ENCODE results near the gene CALD1.

Gene CALD1

GRCh38 chr7:134993877-134994456 lies 214.5 kb downstream of the CALD1 start:
- DNase-seq (ENCODE audit: low read depth in 1 of 2, low spot score in 1 of 2), result no peak
- Histone ChIP-seq H3K27me3 (ENCODE audit: insufficient read depth, poor library complexity, severe bottlenecking) (no peaks in the 10 kb centered on the region), H3K27ac (replicated peaks) (no peak overlapping the region), H3K4me3 (replicated peaks; ENCODE audit: insufficient read depth, low read length) (no peak overlapping the region)
- no peak for TF ChIP-seq SPI1 (IDR thresholded peaks at IDR 0.05; ENCODE audit: borderline replicate concordance, low read depth)
- TF ChIP-seq GABPA (IDR thresholded peaks at IDR 0.05; ENCODE audit: low read depth), result no peak
- TF ChIP-seq CTCF (IDR thresholded peaks at IDR 0.05; ENCODE audit: insufficient read depth, low read length), result no peak
- no peak for TF ChIP-seq REST (IDR thresholded peaks at IDR 0.05; ENCODE audit: insufficient replicate concordance, low read depth)
- TF ChIP-seq POLR2AphosphoS5 (IDR thresholded peaks at IDR 0.05; ENCODE audit: low read depth), result no peak

GRCh38 chr7:134995239-134996096 lies 216.0 kb downstream of the CALD1 start:
- DNase-seq (ENCODE audit: low read depth in 1 of 2, low spot score in 1 of 2), result no peak
- no peaks in the 10 kb centered on the region for H3K27me3 ChIP-seq (ENCODE audit: insufficient read depth, poor library complexity, severe bottlenecking)
- no peak for TF ChIP-seq CTCF (IDR thresholded peaks at IDR 0.05; ENCODE audit: insufficient read depth, low read length)
- no peak overlapping the region for H3K27ac ChIP-seq (replicated peaks)
- H3K4me3 ChIP-seq (replicated peaks; ENCODE audit: insufficient read depth, low read length), result no peak overlapping the region

- DNase-seq (ENCODE audit: low read depth in 1 of 2, low spot score in 1 of 2), result no peak
- TF ChIP-seq CTCF (IDR thresholded peaks at IDR 0.05; ENCODE audit: insufficient read depth, low read length) (no peak), POLR2AphosphoS5 (IDR thresholded peaks at IDR 0.05; ENCODE audit: low read depth) (no peak), SPI1 (IDR thresholded peaks at IDR 0.05; ENCODE audit: borderline replicate concordance, low read depth) (no peak)
- Histone ChIP-seq H3K27me3 (ENCODE audit: insufficient read depth, poor library complexity, severe bottlenecking) (no peaks in the 10 kb centered on the region), H3K27ac (replicated peaks) (no peak overlapping the region), H3K4me3 (replicated peaks; ENCODE audit: insufficient read depth, low read length) (no peak overlapping the region)
Measured at GRCh38 chr7:134996097-134996550, 216.7 kb downstream of the CALD1 start.

- no peak for DNase-seq (ENCODE audit: low read depth in 1 of 2, low spot score in 1 of 2)
- Histone ChIP-seq H3K27me3 (ENCODE audit: insufficient read depth, poor library complexity, severe bottlenecking) (no peaks in the 10 kb centered on the region), H3K27ac (replicated peaks) (no peak overlapping the region), H3K4me3 (replicated peaks; ENCODE audit: insufficient read depth, low read length) (no peak overlapping the region)
- TF ChIP-seq POLR2AphosphoS5 (IDR thresholded peaks at IDR 0.05; ENCODE audit: low read depth) (no peak), SPI1 (IDR thresholded peaks at IDR 0.05; ENCODE audit: borderline replicate concordance, low read depth) (no peak), CTCF (IDR thresholded peaks at IDR 0.05; ENCODE audit: insufficient read depth, low read length) (no peak), GABPA (IDR thresholded peaks at IDR 0.05; ENCODE audit: low read depth) (no peak), REST (IDR thresholded peaks at IDR 0.05; ENCODE audit: insufficient replicate concordance, low read depth) (no peak)
Measured at GRCh38 chr7:134997214-134997885, 217.9 kb downstream of the CALD1 start.

Data from HL-60 (cell line).